HL-60 (cell line): ENCODE measurements around the gene GUCD1.

ENCODE experiments used
- DNase-seq, 2 experiments: peaks; one replicate each; pipeline ENCODE4 v3.0.0-alpha.2; 2010 to 2020; ENCODE audit warnings: low read depth in 1 of 2, low spot score in 1 of 2
- H3K27ac ChIP-seq: fragments of 250-450 bp; sonication (Bioruptor Pico); replicated peaks from 2 replicates; pipeline ENCODE4 v1.5.1; 2020; ENCODE audit warnings: mild to moderate bottlenecking, moderate library complexity
- H3K27me3 ChIP-seq: fragments of 250-450 bp; sonication (Bioruptor Pico); 2 replicates; pipeline ENCODE4 v1.5.1; 2021; ENCODE audit warnings: mild to moderate bottlenecking, moderate library complexity; ENCODE audit not compliant: insufficient read depth, poor library complexity, severe bottlenecking
- H3K4me3 ChIP-seq: replicated peaks from 2 replicates; pipeline ENCODE4 v1.5.1; 2011; ENCODE audit warnings: mild to moderate bottlenecking, control low read depth, low read length; ENCODE audit not compliant: insufficient read depth
- CTCF ChIP-seq: IDR thresholded peaks from one replicate; pipeline ENCODE4 v1.5.1; 2011; ENCODE audit warnings: low read length, control low read depth, inconsistent platforms; ENCODE audit not compliant: insufficient read depth
- GABPA ChIP-seq: IDR thresholded peaks from 2 replicates; pipeline ENCODE4 v1.6.1; 2012; ENCODE audit warnings: low read depth
- POLR2AphosphoS5 ChIP-seq: IDR thresholded peaks from 2 replicates; pipeline ENCODE4 v1.6.1; 2012; ENCODE audit warnings: low read depth
- REST ChIP-seq: IDR thresholded peaks from 2 replicates; pipeline ENCODE4 v1.6.1; 2012; ENCODE audit warnings: low read depth; ENCODE audit not compliant: insufficient replicate concordance
- SPI1 ChIP-seq: IDR thresholded peaks from 2 replicates; pipeline ENCODE4 v1.6.1; 2012; ENCODE audit warnings: low read depth, mild to moderate bottlenecking, borderline replicate concordance

GUCD1 gene

GRCh38 chr22:24592058-24592850, 37.3 kb upstream of the GUCD1 start:
- DNase-seq, result no peak
- Histone ChIP-seq H3K27ac (no peak overlapping the region), H3K4me3 (peak overlapping the region; percentile 53)

GRCh38 chr22:24591286-24591830, 36.4 kb upstream of the GUCD1 start:
- Histone ChIP-seq H3K27me3 (no peaks in the 10 kb centered on the region), H3K4me3 (no peak overlapping the region), H3K27ac (no peak overlapping the region)
- TF ChIP-seq CTCF (no peak), REST (no peak)
- DNase-seq, result no peak

More at GRCh38 chr22:24592058-24592850, 37.3 kb upstream of the GUCD1 start:
- H3K27me3 ChIP-seq, result no peaks in the 10 kb centered on the region
- TF ChIP-seq REST, result no peak
- no peak for TF ChIP-seq CTCF
- no peak for TF ChIP-seq SPI1
- no peak for TF ChIP-seq POLR2AphosphoS5
- no peak for TF ChIP-seq GABPA

- no peak for DNase-seq
- Histone ChIP-seq H3K27me3 (no peaks in the 10 kb centered on the region), H3K27ac (no peak overlapping the region)
Measured at GRCh38 chr22:24590596-24591173, 35.7 kb upstream of the GUCD1 start.

More at GRCh38 chr22:24590596-24591173, 35.7 kb upstream of the GUCD1 start:
- H3K4me3 ChIP-seq, result no peak overlapping the region
- no peak for TF ChIP-seq GABPA
- TF ChIP-seq POLR2AphosphoS5, result no peak
- no peak for TF ChIP-seq REST
- no peak for TF ChIP-seq SPI1
- TF ChIP-seq CTCF, result no peak
